ENCODE data around the gene BICD1. TPM values are rescaled to one million over a fixed set of nuclear protein-coding genes. Genes with fewer than 3 reads are reported as not detected.

The BICD1 gene
- total and polyA plus RNA-seq, 2 experiments from 2014 or later, result 59.3 to 83.6 TPM

- no peak for TF ChIP-seq ZNF462 (CRISPR knock-in tag; IDR thresholded peaks at IDR 0.05)
These were observed 296.3 kb downstream of the BICD1 start (continued) for GRCh38 chr12:32402946-32403345.

- Mint-ChIP-seq H3K4me3 (no peak overlapping the region), H3K9me3 (no peaks in the 10 kb centered on the region), H3K27ac (no peak overlapping the region), H3K4me1 (peaks cover 28% of the 10 kb centered on the region), H3K27me3 (ENCODE audit: insufficient read depth, low read depth, poor library complexity) (peaks cover 3% of the 10 kb centered on the region), H3K36me3 (ENCODE audit: low read depth) (peaks cover 41% of the 10 kb centered on the region)
- Histone ChIP-seq H3K4me3 (no peak overlapping the region), H3K4me2 (no peak overlapping the region), H3K27ac (ENCODE audit: low read depth) (no peak overlapping the region), H2AFZ (no peak overlapping the region), H3K79me2 (replicated peaks; ENCODE audit: insufficient read depth) (peaks cover 100% of the 10 kb centered on the region), H3F3A (replicated peaks; ENCODE audit: low read depth) (0 out of 2 replicates have a peak, but pooled peaks cover 13% of the 10 kb centered on the region), H3K9me2 (ENCODE audit: insufficient read depth) (no peaks in the 10 kb centered on the region), H4K20me1 (replicated peaks; ENCODE audit: insufficient read depth) (peaks cover 59% of the 10 kb centered on the region), H3K36me3 (ENCODE audit: insufficient read depth) (0 out of 2 replicates have a peak, but pooled peaks cover 4% of the 10 kb centered on the region), H3K27me3 (ENCODE audit: insufficient read depth) (no peaks in the 10 kb centered on the region), H3K4me1 (ENCODE audit: insufficient read depth) (peaks cover 26% of the 10 kb centered on the region)
- ATAC-seq (no peak), DNase-seq (ENCODE audit: low spot score) (no peak)
- TF ChIP-seq NANOG (IDR thresholded peaks at IDR 0.05; ENCODE audit: borderline replicate concordance), result no peak
- TF ChIP-seq ETS1 (IDR thresholded peaks at IDR 0.05), result no peak
- TF ChIP-seq CTCF (conservative IDR thresholded peaks at IDR 0.05; ENCODE audit: low read depth in 2 of 2), result no peak
- TF ChIP-seq EZH2phosphoT487 (IDR thresholded peaks at IDR 0.05; ENCODE audit: unreplicated experiment), result no peak
- TF ChIP-seq POLR2AphosphoS5 (IDR thresholded peaks at IDR 0.05; ENCODE audit: low read depth), result no peak
- no peak for TF ChIP-seq STAT1 (IDR thresholded peaks at IDR 0.05; ENCODE audit: unreplicated experiment)
- no peak for TF ChIP-seq ZNF462 (CRISPR knock-in tag; IDR thresholded peaks at IDR 0.05)
These were observed 301.1 kb downstream of the BICD1 start for GRCh38 chr12:32407795-32408194.
